PC-9 (cell line): ENCODE results near the gene MANBA. TPM values are rescaled to one million over a fixed set of nuclear protein-coding genes. Genes with fewer than 3 reads are reported as not detected.

Experiments used
- BruUV-seq: library from RNA; stranded (reverse); fragments of 400-500 nt; replicated peaks from 2 replicates; lab custom pipeline; 2021; lab: Mats Ljungman, UMichigan
- CTCF ChIA-PET: fragments of 300-600 bp; sonication (Branson Sonifier 250); formaldehyde crosslinking; loops from one replicate; lab custom pipeline; 2022; ENCODE audit warnings: antibody characterized with exemption; lab: Charles Lee
- POLR2A ChIA-PET: fragments of 300-600 bp; sonication (Branson Sonifier 250); formaldehyde crosslinking; loops from one replicate; lab custom pipeline; 2022; ENCODE audit warnings: antibody characterized with exemption; ENCODE audit not compliant: unreplicated experiment; lab: Charles Lee
- DNase-seq, 2 experiments: peaks; one replicate each; pipeline versions ENCODE4 v3.0.0 to v3.0.0-alpha.2; 2015 to 2022; ENCODE audit warnings: mixed read lengths in 1 of 2
- H2AFZ ChIP-seq: fragments of 200-600 bp; sonication (generic); 2 replicates; pipeline ENCODE4 v1.8.1; 2017; ENCODE audit warnings: antibody characterized with exemption
- H3F3A ChIP-seq: fragments of 200-600 bp; sonication (generic); 2 replicates; pipeline ENCODE4 v1.8.1; 2017; ENCODE audit warnings: antibody characterized with exemption, mild to moderate bottlenecking, low read depth; ENCODE audit not compliant: insufficient read depth
- H3K27ac ChIP-seq: fragments of 200-600 bp; sonication (generic); 2 replicates; pipeline ENCODE4 v1.6.1; 2016; ENCODE audit warnings: mixed run types
- H3K27me3 ChIP-seq: fragments of 200-600 bp; sonication (generic); 2 replicates; pipeline ENCODE4 v1.6.1; 2016; ENCODE audit warnings: low read depth, mixed run types; ENCODE audit not compliant: insufficient read depth
- H3K36me3 ChIP-seq: fragments of 200-600 bp; sonication (generic); 2 replicates; pipeline ENCODE4 v1.6.1; 2016; ENCODE audit warnings: low read depth, mixed run types
- H3K4me1 ChIP-seq: fragments of 200-600 bp; sonication (generic); replicated peaks from 2 replicates; pipeline ENCODE4 v1.6.1; 2016; ENCODE audit warnings: mixed run types; ENCODE audit not compliant: insufficient read depth
- H3K4me2 ChIP-seq: fragments of 200-600 bp; sonication (generic); 2 replicates; pipeline ENCODE4 v1.6.1; 2017; ENCODE audit warnings: mixed run types
- H3K4me3 ChIP-seq: fragments of 200-600 bp; sonication (generic); 2 replicates; pipeline ENCODE4 v1.6.1; 2016; ENCODE audit warnings: mixed run types
- H3K79me2 ChIP-seq: fragments of 200-600 bp; sonication (generic); 2 replicates; pipeline ENCODE4 v1.6.1; 2017; ENCODE audit warnings: low read depth, mixed run types
- H3K9me2 ChIP-seq: fragments of 200-600 bp; sonication (generic); 2 replicates; pipeline ENCODE4 v1.8.1; 2017; ENCODE audit warnings: mild to moderate bottlenecking; ENCODE audit not compliant: insufficient read depth
- H3K9me3 ChIP-seq: fragments of 200-600 bp; sonication (generic); 2 replicates; pipeline ENCODE4 v1.8.1; 2016; ENCODE audit warnings: low read depth; ENCODE audit not compliant: insufficient read depth
- H4K20me1 ChIP-seq: fragments of 200-600 bp; sonication (generic); 2 replicates; pipeline ENCODE4 v1.8.1; 2017; ENCODE audit not compliant: insufficient read depth
- EZH2 ChIP-seq: fragments of 200-600 bp; sonication (generic); IDR thresholded peaks from 2 replicates; pipeline ENCODE4 v1.8.0; 2017; ENCODE audit warnings: antibody characterized with exemption, low read depth
- intact Hi-C: fragments of 100-400 bp; cut with micrococcal nuclease; formaldehyde crosslinking; loops from one replicate; pipeline ENCODE4 v1.10.0; 2022; ENCODE audit not compliant: unreplicated experiment
- total RNA-seq: library from RNA; stranded (reverse); gene quantifications from 2 replicates; pipeline ENCODE4 v1.2.3, GENCODE V29; 2021
- TF ChIP-seq, protein P1 (sequence below): fragments of 200-600 bp; sonication (generic); conservative IDR thresholded peaks from 2 replicates; pipeline ENCODE4 v1.6.1; 2017; ENCODE audit warnings: mixed run types, antibody characterized with exemption, mild to moderate bottlenecking, moderate library complexity

MANBA gene
- total RNA-seq, 1 experiment from 2014 or later = 11.8 TPM

DNA sequence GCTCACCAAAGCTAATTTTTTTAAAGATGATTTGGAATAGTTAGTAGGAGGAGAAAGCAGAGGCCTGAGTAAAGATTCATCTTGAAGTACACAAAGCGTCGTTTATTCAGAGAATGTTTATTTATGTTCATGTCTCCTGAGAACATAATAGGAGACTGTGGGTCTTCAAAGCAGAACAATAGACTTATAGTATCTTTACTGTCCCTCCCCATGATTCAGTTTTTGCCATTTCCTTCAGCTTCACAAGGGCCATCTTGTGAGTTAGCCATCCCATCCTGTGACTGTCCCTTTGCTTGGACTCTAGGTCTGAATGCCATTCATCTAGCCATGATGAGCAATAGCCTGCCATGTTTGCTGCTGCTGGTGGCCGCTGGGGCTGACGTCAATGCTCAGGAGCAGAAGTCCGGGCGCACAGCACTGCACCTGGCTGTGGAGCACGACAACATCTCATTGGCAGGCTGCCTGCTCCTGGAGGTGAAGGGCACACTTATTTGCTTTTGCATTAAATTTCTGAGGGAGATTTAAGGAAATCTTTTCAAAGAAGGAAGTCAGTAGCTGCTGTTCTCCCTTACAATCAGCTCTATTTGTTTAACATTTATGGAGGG is 153.8 kb downstream of the MANBA start:
- ChIA-PET CTCF (no interaction called here), POLR2A (no interaction called here)
- Histone ChIP-seq H3F3A (no peaks in the 10 kb centered on the region), H3K36me3 (no peaks in the 10 kb centered on the region), H3K4me3 (no peak overlapping the region), H3K27ac (no peak overlapping the region), H3K27me3 (no peaks in the 10 kb centered on the region), H2AFZ (no peak overlapping the region), H3K9me2 (no peaks in the 10 kb centered on the region), H4K20me1 (no peaks in the 10 kb centered on the region), H3K79me2 (no peaks in the 10 kb centered on the region), H3K9me3 (no peaks in the 10 kb centered on the region), H3K4me1 (no peaks in the 10 kb centered on the region), H3K4me2 (no peak overlapping the region)
- intact Hi-C loops = loop anchor here (10.0 kb wide), 1 partner anchor 162 kb away; no protein-coding TSS in a partner anchor
- no peak for TF ChIP-seq EZH2
- TF ChIP-seq, protein P1, sequence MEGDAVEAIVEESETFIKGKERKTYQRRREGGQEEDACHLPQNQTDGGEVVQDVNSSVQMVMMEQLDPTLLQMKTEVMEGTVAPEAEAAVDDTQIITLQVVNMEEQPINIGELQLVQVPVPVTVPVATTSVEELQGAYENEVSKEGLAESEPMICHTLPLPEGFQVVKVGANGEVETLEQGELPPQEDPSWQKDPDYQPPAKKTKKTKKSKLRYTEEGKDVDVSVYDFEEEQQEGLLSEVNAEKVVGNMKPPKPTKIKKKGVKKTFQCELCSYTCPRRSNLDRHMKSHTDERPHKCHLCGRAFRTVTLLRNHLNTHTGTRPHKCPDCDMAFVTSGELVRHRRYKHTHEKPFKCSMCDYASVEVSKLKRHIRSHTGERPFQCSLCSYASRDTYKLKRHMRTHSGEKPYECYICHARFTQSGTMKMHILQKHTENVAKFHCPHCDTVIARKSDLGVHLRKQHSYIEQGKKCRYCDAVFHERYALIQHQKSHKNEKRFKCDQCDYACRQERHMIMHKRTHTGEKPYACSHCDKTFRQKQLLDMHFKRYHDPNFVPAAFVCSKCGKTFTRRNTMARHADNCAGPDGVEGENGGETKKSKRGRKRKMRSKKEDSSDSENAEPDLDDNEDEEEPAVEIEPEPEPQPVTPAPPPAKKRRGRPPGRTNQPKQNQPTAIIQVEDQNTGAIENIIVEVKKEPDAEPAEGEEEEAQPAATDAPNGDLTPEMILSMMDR = no peak
- BruUV-seq = no TSS peak
- no peak for DNase-seq

DNA sequence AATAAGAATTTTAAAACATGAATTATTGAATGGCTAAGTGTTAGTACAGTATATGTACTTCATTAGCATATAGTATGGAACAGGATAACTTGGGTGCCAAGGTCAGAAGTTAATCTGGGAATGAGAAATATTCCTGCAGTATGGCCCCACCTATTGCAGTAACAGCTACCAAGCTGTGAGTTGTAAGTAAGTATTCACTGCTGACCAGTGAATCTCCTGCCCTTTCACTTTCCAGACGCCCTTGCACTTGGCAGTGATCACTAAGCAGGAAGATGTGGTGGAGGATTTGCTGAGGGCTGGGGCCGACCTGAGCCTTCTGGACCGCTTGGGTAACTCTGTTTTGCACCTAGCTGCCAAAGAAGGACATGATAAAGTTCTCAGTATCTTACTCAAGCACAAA is 154.5 kb downstream of the MANBA start:
- H3K27ac ChIP-seq = no peak overlapping the region
- intact Hi-C loops = loop anchor here (10.0 kb wide), 1 partner anchor 161 kb away; no protein-coding TSS in a partner anchor
- no TSS peak for BruUV-seq
- H3K4me1 ChIP-seq = no peaks in the 10 kb centered on the region
- TF ChIP-seq EZH2 = no peak
- TF ChIP-seq, protein P1 = no peak
- ChIA-PET CTCF (no interaction called here), POLR2A (no interaction called here)
- no peaks in the 10 kb centered on the region for H3K9me2 ChIP-seq
- H3K4me3 ChIP-seq = no peak overlapping the region
- no peaks in the 10 kb centered on the region for H3K27me3 ChIP-seq
- H4K20me1 ChIP-seq = no peaks in the 10 kb centered on the region
- no peak overlapping the region for H2AFZ ChIP-seq
- H3K9me3 ChIP-seq = no peaks in the 10 kb centered on the region
- no peak overlapping the region for H3K4me2 ChIP-seq
- H3K36me3 ChIP-seq = no peaks in the 10 kb centered on the region
- H3F3A ChIP-seq = no peaks in the 10 kb centered on the region
- DNase-seq = no peak
- no peaks in the 10 kb centered on the region for H3K79me2 ChIP-seq

DNA sequence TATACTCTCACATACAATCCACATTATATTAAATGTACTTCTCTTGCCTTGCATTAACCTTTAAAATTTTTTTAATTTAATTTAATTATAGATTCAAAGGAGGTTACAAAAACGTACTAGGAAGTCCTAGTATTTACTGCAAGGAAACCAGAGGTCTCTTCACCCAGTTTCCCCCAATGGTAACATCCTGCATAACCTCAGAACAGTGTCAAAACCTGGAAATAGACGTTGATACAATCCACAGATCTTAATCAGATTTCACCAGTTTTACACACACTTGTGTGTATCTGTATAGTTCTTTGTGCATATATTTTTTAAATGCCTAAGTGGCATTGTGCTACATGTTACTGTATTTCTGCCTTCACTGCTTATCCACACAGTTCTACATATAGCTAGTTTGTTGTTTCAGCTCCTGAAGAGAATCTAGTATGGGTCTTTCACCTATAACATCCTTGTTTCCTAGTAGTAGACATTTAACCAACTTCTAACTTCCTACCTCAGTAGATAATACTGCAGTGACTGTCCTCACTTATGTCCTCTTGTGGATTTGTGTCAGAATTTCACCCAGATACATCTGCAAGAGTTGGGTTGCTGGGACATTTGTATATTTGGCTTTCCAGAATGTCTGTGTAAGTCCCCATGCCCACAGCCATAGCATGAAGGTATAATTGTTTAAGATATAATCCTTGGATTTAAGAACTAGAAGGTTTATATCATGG is 156.4 kb downstream of the MANBA start:
- POLR2A ChIA-PET = no interaction called here
- Histone ChIP-seq H3F3A (no peaks in the 10 kb centered on the region), H3K4me3 (no peak overlapping the region), H3K9me2 (no peaks in the 10 kb centered on the region), H3K36me3 (no peaks in the 10 kb centered on the region), H2AFZ (no peak overlapping the region), H3K27ac (no peak overlapping the region), H3K27me3 (no peaks in the 10 kb centered on the region), H3K4me1 (no peaks in the 10 kb centered on the region), H4K20me1 (no peaks in the 10 kb centered on the region), H3K79me2 (no peaks in the 10 kb centered on the region), H3K9me3 (no peaks in the 10 kb centered on the region), H3K4me2 (no peak overlapping the region)
- no TSS peak for BruUV-seq
- TF ChIP-seq, protein P1 = no peak
- TF ChIP-seq EZH2 = no peak
- CTCF ChIA-PET = no interaction called here
- intact Hi-C loops = loop anchor here (10.0 kb wide), 1 partner anchor 160 kb away; no protein-coding TSS in a partner anchor
- DNase-seq = no peak
